OCI-LY1 (cell line): ENCODE measurements around the gene HGFAC.

ENCODE experiments used
- EZH2 ChIP-seq: fragments of 200-600 bp; sonication (generic), shearing (Covaris generic); IDR thresholded peaks from 2 replicates; pipeline ENCODE4 v1.8.0; 2017; ENCODE audit warnings: borderline replicate concordance, mixed run types, mild to moderate bottlenecking, antibody characterized with exemption, low read length, moderate library complexity, mixed read lengths
- TF ChIP-seq, protein P1 (sequence below): fragments of 200-600 bp; sonication (generic), shearing (Covaris generic); IDR thresholded peaks from 2 replicates; pipeline ENCODE4 v1.5.1; 2017; ENCODE audit warnings: mild to moderate bottlenecking, antibody characterized with exemption, low read length, moderate library complexity, mixed read lengths

DNA sequence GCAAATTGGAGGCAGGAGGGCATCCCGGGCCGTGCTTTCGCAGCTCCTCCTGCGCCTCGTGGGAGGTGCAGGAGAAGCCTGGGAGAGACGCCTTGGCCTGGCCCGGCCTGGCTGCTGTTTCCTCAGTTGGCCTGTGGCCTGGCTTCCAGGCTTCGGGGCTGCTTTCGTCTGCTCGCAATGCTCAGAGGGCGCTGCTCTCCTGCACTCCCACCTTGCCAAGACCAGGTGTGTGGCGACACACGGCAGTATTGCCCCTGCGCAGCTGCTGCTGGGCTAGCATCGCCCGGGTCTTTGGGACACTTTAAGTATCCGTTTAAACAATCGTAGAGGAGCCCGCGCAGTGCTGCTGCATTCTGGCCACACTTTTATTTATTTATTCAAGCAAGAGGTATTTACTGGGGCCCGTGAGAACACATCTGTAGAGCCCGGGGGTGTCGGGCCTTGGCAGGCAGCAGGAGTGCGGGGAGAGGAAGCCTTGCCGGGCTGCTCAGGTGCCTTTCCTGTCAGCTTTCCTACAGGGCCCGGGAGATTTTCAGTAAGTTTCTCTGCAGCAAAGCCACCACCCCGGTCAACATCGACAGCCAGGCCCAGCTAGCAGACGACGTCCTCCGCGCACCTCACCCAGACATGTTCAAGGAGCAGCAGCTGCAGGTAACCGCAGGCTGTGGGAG is 26.2 kb upstream of the HGFAC start:
- TF ChIP-seq, protein P1, sequence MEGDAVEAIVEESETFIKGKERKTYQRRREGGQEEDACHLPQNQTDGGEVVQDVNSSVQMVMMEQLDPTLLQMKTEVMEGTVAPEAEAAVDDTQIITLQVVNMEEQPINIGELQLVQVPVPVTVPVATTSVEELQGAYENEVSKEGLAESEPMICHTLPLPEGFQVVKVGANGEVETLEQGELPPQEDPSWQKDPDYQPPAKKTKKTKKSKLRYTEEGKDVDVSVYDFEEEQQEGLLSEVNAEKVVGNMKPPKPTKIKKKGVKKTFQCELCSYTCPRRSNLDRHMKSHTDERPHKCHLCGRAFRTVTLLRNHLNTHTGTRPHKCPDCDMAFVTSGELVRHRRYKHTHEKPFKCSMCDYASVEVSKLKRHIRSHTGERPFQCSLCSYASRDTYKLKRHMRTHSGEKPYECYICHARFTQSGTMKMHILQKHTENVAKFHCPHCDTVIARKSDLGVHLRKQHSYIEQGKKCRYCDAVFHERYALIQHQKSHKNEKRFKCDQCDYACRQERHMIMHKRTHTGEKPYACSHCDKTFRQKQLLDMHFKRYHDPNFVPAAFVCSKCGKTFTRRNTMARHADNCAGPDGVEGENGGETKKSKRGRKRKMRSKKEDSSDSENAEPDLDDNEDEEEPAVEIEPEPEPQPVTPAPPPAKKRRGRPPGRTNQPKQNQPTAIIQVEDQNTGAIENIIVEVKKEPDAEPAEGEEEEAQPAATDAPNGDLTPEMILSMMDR: no peak
- no peak for TF ChIP-seq EZH2
